Tongue (tissue), 2 donors: ENCODE results near the gene PLAGL2. TPM values are rescaled to one million over a fixed set of nuclear protein-coding genes. Genes with fewer than 3 reads are reported as not detected.
"Not testable (repeated sequence)": the region's sequence is repeated elsewhere in the genome, so short reads cannot be mapped to it uniquely, and the experiment has no call there.

ENCODE experiments used
- DNase-seq: peaks from one replicate; pipeline ENCODE4 v3.0.0-alpha.2; 2015
- total RNA-seq: library from RNA; depleted of rRNA; stranded (reverse); fragments of >200 nt; gene quantifications from one replicate; pipeline ENCODE4 v1.2.3, GENCODE V29; 2014

PLAGL2 gene
- total RNA-seq, 1 donor from 2014 or later, result 6.2 TPM

- DNase-seq, result peak; percentile 60
Observed at GRCh38 chr20:32204205-32205109, 3.1 kb downstream of the PLAGL2 start.

- peak; percentile 51 for DNase-seq
Observed at GRCh38 chr20:32203356-32204204, 4.0 kb downstream of the PLAGL2 start.

- DNase-seq, result no peak
Observed at GRCh38 chr20:32201977-32202363, 5.6 kb downstream of the PLAGL2 start.

- no peak for DNase-seq
Observed at GRCh38 chr20:32201296-32201976, 6.1 kb downstream of the PLAGL2 start.

- DNase-seq, result no peak
Observed at GRCh38 chr20:32199006-32199405, 8.5 kb downstream of the PLAGL2 start.

- DNase-seq, result not testable (repeated sequence)
Observed at GRCh38 chr20:32197136-32197535, 10.4 kb downstream of the PLAGL2 start.

GRCh38 chr20:32196613-32197012, 10.9 kb downstream of the PLAGL2 start:
- DNase-seq, result not testable (repeated sequence)

- DNase-seq, result no peak
Observed at GRCh38 chr20:32195581-32195980, 12.0 kb downstream of the PLAGL2 start.

- DNase-seq, result no peak
Observed at GRCh38 chr20:32193996-32194395, 13.5 kb downstream of the PLAGL2 start.

GRCh38 chr20:32193336-32193735, 14.2 kb downstream of the PLAGL2 start:
- not testable (repeated sequence) for DNase-seq

GRCh38 chr20:32192698-32193097, 14.8 kb downstream of the PLAGL2 start:
- DNase-seq, result no peak

- DNase-seq, result no peak
Observed at GRCh38 chr20:32191873-32192272, 15.7 kb downstream of the PLAGL2 start.

- no peak for DNase-seq
Observed at GRCh38 chr20:32191422-32191821, 16.1 kb downstream of the PLAGL2 start.

- no peak for DNase-seq
Observed at GRCh38 chr20:32190616-32191415, 16.7 kb downstream of the PLAGL2 start.

GRCh38 chr20:32189691-32190615, 17.6 kb downstream of the PLAGL2 start:
- peak; percentile 73 for DNase-seq

- DNase-seq, result no peak
Observed at GRCh38 chr20:32189123-32189410, 18.5 kb downstream of the PLAGL2 start.

GRCh38 chr20:32188376-32189122, 19.0 kb downstream of the PLAGL2 start:
- DNase-seq, result no peak

GRCh38 chr20:32186506-32186905, 21.0 kb downstream of the PLAGL2 start:
- DNase-seq, result no peak

- no peak for DNase-seq
Observed at GRCh38 chr20:32184961-32185603, 22.5 kb downstream of the PLAGL2 start.
